NCI-H774 (cell line): ENCODE measurements around the gene PARP15.
"Not testable (repeated sequence)": the region's sequence is repeated elsewhere in the genome, so short reads cannot be mapped to it uniquely, and the experiment has no call there.

Experiments used
- DNase-seq: peaks from one replicate; lab custom pipeline; 2025; lab: John Stamatoyannopoulos, UW

PARP15 gene

GRCh38 chr3:122618614-122619013, 41.2 kb downstream of the PARP15 start:
- DNase-seq, result no peak

- no peak for DNase-seq
Observed at GRCh38 chr3:122619040-122619439, 41.6 kb downstream of the PARP15 start.

GRCh38 chr3:122620399-122620798, 42.9 kb downstream of the PARP15 start:
- no peak for DNase-seq

GRCh38 chr3:122621112-122621511, 43.7 kb downstream of the PARP15 start:
- DNase-seq, result no peak

- DNase-seq, result no peak
Observed at GRCh38 chr3:122623031-122623829, 45.8 kb downstream of the PARP15 start.

- no peak for DNase-seq
Observed at GRCh38 chr3:122626515-122627180, 49.2 kb downstream of the PARP15 start.

GRCh38 chr3:122627301-122627700, 49.9 kb downstream of the PARP15 start:
- no peak for DNase-seq

GRCh38 chr3:122628567-122628966, 51.1 kb downstream of the PARP15 start:
- DNase-seq, result no peak

- no peak for DNase-seq
Observed at GRCh38 chr3:122629763-122630162, 52.3 kb downstream of the PARP15 start.

GRCh38 chr3:122635789-122636188, 58.3 kb downstream of the PARP15 start:
- DNase-seq, result no peak

- DNase-seq, result no peak
Observed at GRCh38 chr3:122636697-122637096, 59.2 kb downstream of the PARP15 start.

- DNase-seq, result no peak
Observed at GRCh38 chr3:122640437-122640999, 63.1 kb downstream of the PARP15 start.

GRCh38 chr3:122642935-122643334, 65.5 kb downstream of the PARP15 start:
- DNase-seq, result no peak

GRCh38 chr3:122646146-122646988, 68.9 kb downstream of the PARP15 start:
- no peak for DNase-seq

- DNase-seq, result not testable (repeated sequence)
Observed at GRCh38 chr3:122651233-122651907, 73.9 kb downstream of the PARP15 start.

- DNase-seq, result not testable (repeated sequence)
Observed at GRCh38 chr3:122651962-122652361, 74.5 kb downstream of the PARP15 start.

GRCh38 chr3:122658336-122658735, 80.9 kb downstream of the PARP15 start:
- not testable (repeated sequence) for DNase-seq

- DNase-seq, result no peak
Observed at GRCh38 chr3:122660297-122660974, 83.0 kb downstream of the PARP15 start.

- no peak for DNase-seq
Observed at GRCh38 chr3:122661633-122662032, 84.2 kb downstream of the PARP15 start.

GRCh38 chr3:122662505-122662904, 85.1 kb downstream of the PARP15 start:
- no peak for DNase-seq

- DNase-seq, result no peak
Observed at GRCh38 chr3:122665226-122665786, 87.9 kb downstream of the PARP15 start.
